H9 (cell line): ENCODE measurements around the gene LEF1. TPM values are rescaled to one million over a fixed set of nuclear protein-coding genes. Genes with fewer than 3 reads are reported as not detected.

ENCODE experiments used
- DNase-seq: peaks from one replicate; pipeline ENCODE4 v3.0.0-alpha.2; 2017
- H2AFZ ChIP-seq: one replicate; pipeline ENCODE4 v1.6.1; 2013; ENCODE audit warnings: mild to moderate bottlenecking, low read length, control low read depth, moderate library complexity
- H2AK5ac ChIP-seq: 2 replicates; pipeline ENCODE4 v1.6.1; 2013; ENCODE audit warnings: low read length, control low read depth, mixed read lengths; ENCODE audit not compliant: insufficient read length
- H2BK120ac ChIP-seq: one replicate; pipeline ENCODE4 v1.6.1; 2013; ENCODE audit warnings: low read depth, mild to moderate bottlenecking, low read length, control low read depth, inconsistent platforms; ENCODE audit not compliant: poor library complexity, severe bottlenecking
- H2BK12ac ChIP-seq: 2 replicates; pipeline ENCODE4 v1.6.1; 2013; ENCODE audit warnings: low read length, control low read depth, mixed read lengths, low read depth; ENCODE audit not compliant: insufficient read length
- H2BK15ac ChIP-seq: 2 replicates; pipeline ENCODE4 v1.6.1; 2013; ENCODE audit warnings: low read depth, low read length, control low read depth
- H2BK20ac ChIP-seq: one replicate; pipeline ENCODE4 v1.6.1; 2013; ENCODE audit warnings: low read depth, mild to moderate bottlenecking, low read length, control low read depth, inconsistent platforms; ENCODE audit not compliant: poor library complexity, severe bottlenecking
- H2BK5ac ChIP-seq: 2 replicates; pipeline ENCODE4 v1.6.1; 2013; ENCODE audit warnings: low read length, control low read depth, mixed read lengths; ENCODE audit not compliant: insufficient read length
- H3K14ac ChIP-seq: 2 replicates; pipeline ENCODE4 v1.6.1; 2013; ENCODE audit warnings: low read length, control low read depth; ENCODE audit not compliant: insufficient read depth
- H3K18ac ChIP-seq: 2 replicates; pipeline ENCODE4 v1.6.1; 2013; ENCODE audit warnings: low read depth, mild to moderate bottlenecking, mixed read lengths, low read length, control low read depth; ENCODE audit not compliant: insufficient read length
- H3K23ac ChIP-seq: 2 replicates; pipeline ENCODE4 v1.6.1; 2013; ENCODE audit warnings: low read length, control low read depth, mixed read lengths, low read depth; ENCODE audit not compliant: insufficient read length
- H3K23me2 ChIP-seq: 2 replicates; pipeline ENCODE4 v1.6.1; 2013; ENCODE audit warnings: low read depth, mild to moderate bottlenecking, mixed read lengths, low read length, control low read depth; ENCODE audit not compliant: insufficient read length, poor library complexity, severe bottlenecking
- H3K27ac ChIP-seq: 2 replicates; pipeline ENCODE4 v1.5.1; 2013; ENCODE audit warnings: low read length, control low read depth, mixed read lengths, low read depth; ENCODE audit not compliant: insufficient read length
- H3K27me3 ChIP-seq: 2 replicates; pipeline ENCODE4 v1.6.1; 2013; ENCODE audit warnings: low read length, control low read depth, inconsistent platforms; ENCODE audit not compliant: insufficient read depth
- H3K4ac ChIP-seq: 2 replicates; pipeline ENCODE4 v1.6.1; 2013; ENCODE audit warnings: low read depth, mild to moderate bottlenecking, control low read depth, inconsistent platforms, low read length, moderate library complexity
- H3K4me1 ChIP-seq: 2 replicates; pipeline ENCODE4 v1.6.1; 2013; ENCODE audit warnings: low read length, control low read depth, inconsistent platforms; ENCODE audit not compliant: insufficient read depth
- H3K4me2 ChIP-seq: 2 replicates; pipeline ENCODE4 v1.6.1; 2013; ENCODE audit warnings: low read length, control low read depth, mixed read lengths; ENCODE audit not compliant: insufficient read length, insufficient read depth
- H3K56ac ChIP-seq: 2 replicates; pipeline ENCODE4 v1.6.1; 2013; ENCODE audit warnings: low read depth, mild to moderate bottlenecking, mixed read lengths, low read length, control low read depth; ENCODE audit not compliant: insufficient read length
- H3K79me1 ChIP-seq: 2 replicates; pipeline ENCODE4 v1.6.1; 2013; ENCODE audit warnings: low read depth, mild to moderate bottlenecking, moderate library complexity, low read length, control low read depth, inconsistent platforms; ENCODE audit not compliant: insufficient read depth, poor library complexity, severe bottlenecking
- H3K79me2 ChIP-seq: 2 replicates; pipeline ENCODE4 v1.6.1; 2013; ENCODE audit warnings: low read length, control low read depth, inconsistent platforms; ENCODE audit not compliant: insufficient read depth
- H3K9ac ChIP-seq: 2 replicates; pipeline ENCODE4 v1.6.1; 2013; ENCODE audit warnings: low read length, control low read depth, mixed read lengths; ENCODE audit not compliant: insufficient read length; ENCODE audit errors: extremely low read depth
- H3K9me3 ChIP-seq: one replicate; pipeline ENCODE4 v1.6.1; 2013; ENCODE audit warnings: low read depth, low read length, inconsistent platforms; ENCODE audit not compliant: control insufficient read depth
- H3T11ph ChIP-seq: one replicate; pipeline ENCODE4 v1.6.1; 2013; ENCODE audit warnings: mild to moderate bottlenecking, low read length, control low read depth, inconsistent platforms
- H4K20me1 ChIP-seq: one replicate; pipeline ENCODE4 v1.6.1; 2013; ENCODE audit not compliant: control insufficient read depth, insufficient read length, insufficient read depth
- H4K5ac ChIP-seq: 2 replicates; pipeline ENCODE4 v1.6.1; 2013; ENCODE audit warnings: low read depth, mild to moderate bottlenecking, mixed read lengths, low read length, control low read depth; ENCODE audit not compliant: insufficient read length
- H4K8ac ChIP-seq: replicated peaks from 2 replicates; pipeline ENCODE4 v1.6.1; 2013; ENCODE audit warnings: low read length, control low read depth, mixed read lengths, low read depth; ENCODE audit not compliant: insufficient read length
- H4K91ac ChIP-seq: 2 replicates; pipeline ENCODE4 v1.6.1; 2013; ENCODE audit warnings: low read depth, mild to moderate bottlenecking, moderate library complexity, mixed read lengths, low read length, control low read depth; ENCODE audit not compliant: insufficient read length
- H3K27ac Mint-ChIP-seq, 3 experiments: 2 replicates in 2 of 3; 3 replicates in 1 of 3; pipeline ENCODE4 v1.8.0; 2020 to 2021; ENCODE audit warnings: mixed read lengths in 3 of 3, mild to moderate bottlenecking in 1 of 3, moderate library complexity in 1 of 3
- H3K27me3 Mint-ChIP-seq: 2 replicates; pipeline ENCODE4 v1.8.0; 2021; ENCODE audit warnings: low read depth, mild to moderate bottlenecking, moderate library complexity, mixed read lengths
- H3K36me3 Mint-ChIP-seq, 3 experiments: 2 replicates in 2 of 3; 3 replicates in 1 of 3; pipeline ENCODE4 v1.8.0; 2020 to 2021; ENCODE audit warnings: low read depth in 3 of 3, mixed read lengths in 3 of 3; ENCODE audit not compliant: insufficient read depth in 1 of 3
- H3K4me1 Mint-ChIP-seq, 2 experiments: 2 replicates each; pipeline ENCODE4 v1.8.0; 2020; ENCODE audit warnings: mixed read lengths in 2 of 2
- H3K4me3 Mint-ChIP-seq, 2 experiments: 2 replicates in 1 of 2; 3 replicates in 1 of 2; pipeline ENCODE4 v1.8.0; 2020 to 2021; ENCODE audit warnings: mild to moderate bottlenecking in 2 of 2, mixed read lengths in 2 of 2, moderate library complexity in 1 of 2
- H3K9me3 Mint-ChIP-seq, 2 experiments: 2 replicates in 1 of 2; 3 replicates in 1 of 2; pipeline ENCODE4 v1.8.0; 2020; ENCODE audit warnings: mild to moderate bottlenecking in 2 of 2, mixed read lengths in 2 of 2, moderate library complexity in 1 of 2
- WGBS: extraction: QIAGEN DNeasy Blood & Tissue Kit; methylation state at CpG from one replicate; pipeline ENCODE4 v1.1.7; 2013; ENCODE audit warnings: missing lambda C conversion rate, low lambda C conversion rate, mixed read lengths; ENCODE audit not compliant: insufficient read length; ENCODE audit errors: extremely low coverage; 5-methylcytosine and 5-hydroxymethylcytosine counted together
- total RNA-seq: library from RNA; stranded (reverse); gene quantifications from 2 replicates; pipeline ENCODE4 v1.2.1, GENCODE V29; 2021
- TF ChIP-seq, protein P1 (sequence below): fragments of 200-600 bp; sonication (generic); conservative IDR thresholded peaks from 3 replicates; pipeline ENCODE4 v1.8.0; 2021; ENCODE audit warnings: antibody characterized with exemption, mild to moderate bottlenecking

The LEF1 gene
- total RNA-seq, 1 experiment from 2014 or later, result 2.5 TPM

DNA sequence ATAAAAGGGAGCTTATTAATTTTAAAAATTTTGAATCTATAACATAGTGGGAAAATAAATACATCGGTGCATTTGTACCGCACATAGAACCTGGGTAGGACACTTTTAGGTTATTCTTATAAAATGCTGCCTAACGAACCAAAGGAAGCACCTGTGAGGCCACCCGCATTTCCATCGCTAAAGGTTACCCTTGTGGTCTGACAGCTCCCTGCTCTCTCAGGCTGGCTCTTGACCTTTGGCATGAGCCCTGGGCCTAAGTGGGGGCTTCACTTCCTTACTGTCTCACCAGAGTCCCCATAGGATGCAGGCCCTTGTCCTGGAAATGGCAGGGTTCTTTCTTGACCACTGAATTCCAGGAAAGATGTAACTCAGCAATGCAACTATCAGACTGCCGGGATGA is 133.0 kb downstream of the LEF1 start:
- no peak overlapping the region for H3K4me3 Mint-ChIP-seq
- H4K8ac ChIP-seq, result no peak overlapping the region
- H2BK120ac ChIP-seq, result no peak overlapping the region
- H4K5ac ChIP-seq, result no peak overlapping the region
- H3K23ac ChIP-seq, result no peak overlapping the region
- TF ChIP-seq, protein P1, sequence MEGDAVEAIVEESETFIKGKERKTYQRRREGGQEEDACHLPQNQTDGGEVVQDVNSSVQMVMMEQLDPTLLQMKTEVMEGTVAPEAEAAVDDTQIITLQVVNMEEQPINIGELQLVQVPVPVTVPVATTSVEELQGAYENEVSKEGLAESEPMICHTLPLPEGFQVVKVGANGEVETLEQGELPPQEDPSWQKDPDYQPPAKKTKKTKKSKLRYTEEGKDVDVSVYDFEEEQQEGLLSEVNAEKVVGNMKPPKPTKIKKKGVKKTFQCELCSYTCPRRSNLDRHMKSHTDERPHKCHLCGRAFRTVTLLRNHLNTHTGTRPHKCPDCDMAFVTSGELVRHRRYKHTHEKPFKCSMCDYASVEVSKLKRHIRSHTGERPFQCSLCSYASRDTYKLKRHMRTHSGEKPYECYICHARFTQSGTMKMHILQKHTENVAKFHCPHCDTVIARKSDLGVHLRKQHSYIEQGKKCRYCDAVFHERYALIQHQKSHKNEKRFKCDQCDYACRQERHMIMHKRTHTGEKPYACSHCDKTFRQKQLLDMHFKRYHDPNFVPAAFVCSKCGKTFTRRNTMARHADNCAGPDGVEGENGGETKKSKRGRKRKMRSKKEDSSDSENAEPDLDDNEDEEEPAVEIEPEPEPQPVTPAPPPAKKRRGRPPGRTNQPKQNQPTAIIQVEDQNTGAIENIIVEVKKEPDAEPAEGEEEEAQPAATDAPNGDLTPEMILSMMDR, result no peak
- H2BK12ac ChIP-seq, result no peak overlapping the region
- 0 out of 7 replicates have a peak overlapping the region, but pooled peaks of 1 of the 3 experiments have one; percentile 44 for H3K27ac Mint-ChIP-seq
- H2AK5ac ChIP-seq, result no peak overlapping the region
- H3K27me3 ChIP-seq, result no peaks in the 10 kb centered on the region
- H2BK5ac ChIP-seq, result no peak overlapping the region
- H3K4me2 ChIP-seq, result no peak overlapping the region
- no peak overlapping the region for H2BK15ac ChIP-seq
- no peaks in the 10 kb centered on the region for H4K20me1 ChIP-seq
- no peak overlapping the region for H3K27ac ChIP-seq
- H3K14ac ChIP-seq, result no peak overlapping the region
- no peak overlapping the region for H3T11ph ChIP-seq
- peaks cover 12 to 25% (median 24%) of the 10 kb centered on the region in 3 experiments for H3K36me3 Mint-ChIP-seq
- no peaks in the 10 kb centered on the region for H3K79me1 ChIP-seq
- no peaks in the 10 kb centered on the region for H3K4me1 ChIP-seq
- no peak overlapping the region for H3K18ac ChIP-seq
- no peak overlapping the region for H2AFZ ChIP-seq
- H4K91ac ChIP-seq, result no peak overlapping the region
- no peaks in the 10 kb centered on the region for H3K9me3 Mint-ChIP-seq
- no peaks in the 10 kb centered on the region for H3K4me1 Mint-ChIP-seq
- H3K4ac ChIP-seq, result no peak overlapping the region
- H2BK20ac ChIP-seq, result no peak overlapping the region
- H3K27me3 Mint-ChIP-seq, result no peaks in the 10 kb centered on the region
- H3K56ac ChIP-seq, result no peak overlapping the region
- H3K9ac ChIP-seq, result no peak overlapping the region
- no peaks in the 10 kb centered on the region for H3K23me2 ChIP-seq
- DNase-seq, result no peak
- no CpG with 5 or more reads among the region's 6 CpGs for WGBS
- no peaks in the 10 kb centered on the region for H3K79me2 ChIP-seq
- H3K9me3 ChIP-seq, result no peaks in the 10 kb centered on the region
